Thoracic aorta (tissue), 2 donors: ENCODE data around the gene PSG1. TPM values are rescaled to one million over a fixed set of nuclear protein-coding genes. Genes with fewer than 3 reads are reported as not detected.
"Not testable (repeated sequence)": the region's sequence is repeated elsewhere in the genome, so short reads cannot be mapped to it uniquely, and the experiment has no call there.

Experiments used
- ATAC-seq: fragments of 150-250 bp; one replicate; pipeline ENCODE4 v1.8.0; 2017; ENCODE audit warnings: low read depth; ENCODE audit not compliant: insufficient number of reproducible peaks, low FRiP score
- DNase-seq: peaks from one replicate; pipeline ENCODE4 v3.0.0-alpha.2; 2020; ENCODE audit warnings: low spot score
- H3K27ac ChIP-seq, 2 donors: fragments of 200-600 bp; sonication (generic); 1 replicate in 1 of 2; 2 replicates in 1 of 2; pipeline ENCODE4 v1.5.1; 2016; ENCODE audit warnings: mild to moderate bottlenecking in 2 of 2, moderate library complexity in 2 of 2
- H3K27me3 ChIP-seq: fragments of 200-600 bp; sonication (generic); replicated peaks from 2 replicates; pipeline ENCODE4 v1.6.0; 2016; ENCODE audit warnings: mild to moderate bottlenecking; ENCODE audit not compliant: insufficient read depth
- H3K36me3 ChIP-seq: fragments of 200-600 bp; sonication (generic); one replicate; pipeline ENCODE4 v1.5.1; 2016
- H3K4me1 ChIP-seq, 2 donors: fragments of 200-600 bp; sonication (generic); 1 replicate in 1 of 2; 2 replicates in 1 of 2; pipeline versions ENCODE4 v1.5.1 to v1.6.0; 2016; ENCODE audit warnings: low read depth in 2 of 2, mild to moderate bottlenecking in 1 of 2; ENCODE audit not compliant: control insufficient read depth in 1 of 2
- H3K4me3 ChIP-seq: fragments of 200-600 bp; sonication (generic); 2 replicates; pipeline ENCODE4 v1.5.1; 2016; ENCODE audit warnings: mild to moderate bottlenecking
- H3K9me3 ChIP-seq: fragments of 200-600 bp; sonication (generic); 2 replicates; pipeline ENCODE4 v1.5.1; 2016
- total RNA-seq, 2 donors: library from RNA; depleted of rRNA; stranded (reverse); fragments of >200 nt; gene quantifications; one replicate each; pipeline versions ENCODE4 v1.1.0 to v1.2.3, GENCODE V29; 2016

The PSG1 gene
- total RNA-seq, 2 donors from 2014 or later, result not detected

DNA sequence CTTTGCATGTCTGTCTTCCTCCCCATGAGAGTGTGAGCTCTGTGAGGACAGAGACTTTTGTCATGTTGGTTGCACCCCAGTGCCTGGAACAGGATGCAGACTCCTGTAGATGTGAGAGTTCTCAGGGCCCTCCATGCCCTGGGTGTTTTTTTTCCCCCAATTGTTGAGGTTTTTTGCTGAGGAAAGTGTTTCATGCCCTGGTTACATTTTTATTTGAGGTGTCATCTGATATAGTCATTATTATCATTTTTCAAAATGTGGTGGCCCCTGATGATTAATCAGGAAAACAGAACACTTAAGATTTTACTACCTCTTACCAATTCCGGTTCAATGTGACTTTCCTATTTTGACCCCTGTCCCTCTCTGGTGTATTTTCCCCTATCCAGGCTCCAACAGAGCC is 37.4 kb upstream of the PSG1 start:
- not testable (repeated sequence) for H3K4me1 ChIP-seq, H3K27me3 ChIP-seq, DNase-seq, H3K4me3 ChIP-seq, ATAC-seq, H3K27ac ChIP-seq, H3K9me3 ChIP-seq, H3K36me3 ChIP-seq

DNA sequence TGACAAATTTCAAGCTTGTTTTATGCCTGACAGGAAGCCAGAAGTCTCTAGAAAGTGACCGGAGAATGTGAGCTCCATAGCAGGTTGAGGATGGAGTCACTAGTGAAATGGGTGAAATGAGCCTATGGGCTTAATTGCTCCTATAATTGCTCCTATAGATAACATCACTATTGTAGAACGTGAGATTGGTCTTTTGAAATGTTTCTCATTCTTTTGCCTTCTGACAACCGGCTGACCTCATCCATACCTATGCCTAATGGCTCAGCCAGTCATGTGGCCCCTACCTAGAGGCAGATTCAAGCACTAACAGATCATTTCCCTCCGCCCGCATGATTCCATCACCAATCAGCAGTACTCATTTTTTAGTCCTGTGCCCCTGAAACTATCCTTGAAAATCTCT is 34.0 kb upstream of the PSG1 start:
- H3K4me3 ChIP-seq, H3K27me3 ChIP-seq, H3K4me1 ChIP-seq, DNase-seq, ATAC-seq, H3K27ac ChIP-seq, H3K9me3 ChIP-seq, H3K36me3 ChIP-seq: not testable (repeated sequence)

DNA sequence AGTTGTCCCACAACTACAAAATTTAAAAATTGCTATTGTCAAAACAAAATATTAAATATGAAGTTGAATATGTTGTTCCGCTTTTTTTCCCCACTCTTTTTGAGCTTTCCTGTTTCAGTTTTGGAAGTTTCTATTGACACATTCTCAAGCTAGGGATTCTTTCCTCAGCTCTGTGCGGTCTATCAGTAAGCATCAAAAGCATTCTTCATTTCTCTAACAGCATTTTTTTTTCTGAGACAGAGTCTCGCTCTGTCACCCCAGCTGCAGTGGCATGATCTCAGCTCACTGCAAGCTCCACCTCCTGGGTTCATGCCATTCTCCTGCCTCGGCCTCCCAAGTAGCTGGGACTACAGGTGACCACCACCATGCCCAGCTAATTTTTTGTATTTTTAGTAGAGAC is 33.4 kb upstream of the PSG1 start:
- ATAC-seq, H3K36me3 ChIP-seq, H3K4me3 ChIP-seq, H3K9me3 ChIP-seq, DNase-seq, H3K4me1 ChIP-seq, H3K27me3 ChIP-seq, H3K27ac ChIP-seq: not testable (repeated sequence)

DNA sequence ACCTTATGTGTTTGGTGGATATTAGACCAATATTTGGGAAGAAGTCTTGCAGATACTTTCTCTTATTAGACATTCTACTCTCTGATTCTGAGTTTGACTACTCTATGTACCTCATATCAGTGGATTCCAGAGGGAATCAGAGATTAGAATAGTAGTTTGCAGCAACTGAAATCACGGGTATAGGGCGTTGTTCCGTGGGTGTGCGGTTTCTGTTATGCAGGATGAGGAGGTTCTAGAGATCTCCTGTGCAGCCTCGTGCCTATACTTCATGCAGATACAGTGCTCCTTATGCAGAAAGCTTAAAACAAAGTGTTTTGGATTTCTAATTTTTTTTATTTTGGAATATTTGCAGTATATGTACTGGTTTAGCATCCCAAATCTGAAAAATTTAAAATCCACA is 32.2 kb upstream of the PSG1 start:
- not testable (repeated sequence) for H3K9me3 ChIP-seq, H3K36me3 ChIP-seq, H3K4me3 ChIP-seq, H3K27ac ChIP-seq, DNase-seq, ATAC-seq, H3K4me1 ChIP-seq, H3K27me3 ChIP-seq

DNA sequence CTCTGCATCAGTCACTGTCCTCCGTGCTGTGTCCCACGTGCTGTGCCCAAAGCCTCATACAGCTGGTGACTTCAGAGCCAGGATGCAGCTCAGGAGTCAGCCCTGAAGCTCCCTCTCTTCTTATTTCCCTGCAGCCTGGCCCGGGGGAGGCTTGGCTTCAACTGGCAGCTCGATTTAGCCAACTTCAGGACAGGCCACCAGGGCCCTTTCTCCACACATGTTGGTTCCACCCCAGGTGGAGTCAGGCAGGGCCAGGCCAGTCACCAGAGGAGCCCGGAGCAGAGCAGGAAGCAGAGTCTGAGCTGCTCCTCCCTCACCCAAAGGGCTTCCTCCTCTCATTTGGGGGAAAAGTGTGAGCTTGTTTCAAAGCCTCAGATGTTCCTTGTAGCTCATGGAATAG is 26.6 kb upstream of the PSG1 start:
- H3K27ac ChIP-seq, DNase-seq, H3K4me1 ChIP-seq: not testable (repeated sequence)

DNA sequence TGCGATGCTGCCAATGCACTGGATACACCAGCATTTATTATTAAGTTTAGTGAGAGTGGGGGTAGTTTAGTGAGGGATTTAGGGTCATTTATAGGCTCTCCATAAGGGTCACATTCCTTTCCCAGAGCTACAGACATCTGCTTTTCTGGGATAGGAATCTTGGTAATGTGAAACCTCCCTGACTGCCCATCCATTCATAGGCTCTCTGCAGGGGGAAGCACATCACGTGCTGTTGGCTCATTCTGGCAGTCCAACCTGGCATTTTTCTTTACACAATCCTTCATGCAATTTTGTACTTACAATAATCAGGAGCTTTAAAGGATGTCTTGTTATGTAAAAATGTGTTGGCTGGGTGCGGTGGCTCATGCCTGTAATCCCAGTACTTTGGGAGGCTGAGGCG is 21.0 kb upstream of the PSG1 start:
- H3K27ac ChIP-seq, ATAC-seq, H3K4me1 ChIP-seq, H3K27me3 ChIP-seq, DNase-seq, H3K9me3 ChIP-seq, H3K36me3 ChIP-seq, H3K4me3 ChIP-seq: not testable (repeated sequence)

More for the DNA sequence above, 26.6 kb upstream of the PSG1 start:
- H3K36me3 ChIP-seq, H3K4me3 ChIP-seq, ATAC-seq, H3K27me3 ChIP-seq, H3K9me3 ChIP-seq: not testable (repeated sequence)

DNA sequence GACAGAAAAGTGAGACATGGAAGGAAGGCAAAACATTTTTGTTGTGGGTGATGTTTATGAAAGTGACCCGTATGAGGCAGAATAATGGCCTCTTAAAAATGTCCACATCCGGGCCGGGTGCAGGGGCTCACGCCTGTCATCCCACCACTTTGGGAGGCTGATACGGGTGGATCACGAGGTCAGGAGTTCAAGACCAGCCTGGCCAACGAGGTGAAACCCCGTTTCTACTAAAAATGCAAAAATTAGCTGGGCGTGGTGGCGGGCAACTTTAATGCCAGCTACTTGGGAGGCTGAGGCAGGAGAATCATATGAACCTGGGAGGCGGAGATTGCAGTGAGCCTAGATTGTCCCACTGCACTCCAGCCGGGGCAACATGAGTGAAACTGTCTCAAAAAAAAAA is 20.2 kb upstream of the PSG1 start:
- not testable (repeated sequence) for H3K27ac ChIP-seq, ATAC-seq, H3K9me3 ChIP-seq, H3K27me3 ChIP-seq, DNase-seq, H3K4me1 ChIP-seq, H3K4me3 ChIP-seq, H3K36me3 ChIP-seq

DNA sequence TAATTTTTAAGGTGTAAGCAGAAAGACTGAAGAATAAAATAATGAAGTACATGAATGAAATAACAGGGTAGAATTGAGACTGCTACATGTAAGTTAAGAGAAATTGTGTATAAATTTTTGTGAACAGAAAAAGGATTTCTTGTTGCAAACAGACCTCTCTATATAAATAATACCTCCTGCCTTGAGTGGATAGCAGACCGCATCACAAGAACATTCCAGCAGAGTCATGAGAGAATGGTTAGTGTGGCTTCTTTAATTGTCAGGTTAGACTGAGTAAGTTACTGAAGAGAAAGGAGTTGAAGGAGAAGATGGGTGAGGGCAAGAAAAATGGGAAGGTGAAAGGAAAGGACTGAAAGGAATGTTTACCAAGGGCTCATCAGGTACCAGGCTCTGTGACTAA is 19.6 kb upstream of the PSG1 start:
- not testable (repeated sequence) for ATAC-seq, H3K4me3 ChIP-seq, DNase-seq

DNA sequence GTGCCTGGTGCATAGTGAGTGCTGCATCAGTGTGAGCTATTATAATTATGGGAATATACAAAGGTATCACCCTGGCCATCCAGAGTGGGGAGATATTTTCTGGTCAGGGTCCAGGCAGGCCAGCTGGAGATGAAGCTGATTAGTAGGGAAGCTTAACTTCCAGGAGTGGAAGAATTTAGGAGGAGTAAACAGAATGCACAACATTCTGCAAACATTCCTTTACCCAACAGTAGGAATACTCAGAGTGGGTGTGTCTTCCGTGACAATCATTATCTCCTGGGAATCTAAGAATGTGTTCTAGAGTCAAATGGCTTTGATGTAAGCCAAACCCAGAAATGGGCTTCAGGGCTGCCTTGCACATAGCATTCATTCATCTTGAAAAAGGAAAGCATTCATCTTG is 19.1 kb upstream of the PSG1 start:
- ATAC-seq, H3K27ac ChIP-seq, H3K4me3 ChIP-seq, H3K27me3 ChIP-seq, H3K4me1 ChIP-seq, DNase-seq, H3K9me3 ChIP-seq, H3K36me3 ChIP-seq: not testable (repeated sequence)

More for the DNA sequence above, 19.6 kb upstream of the PSG1 start:
- H3K9me3 ChIP-seq, H3K36me3 ChIP-seq, H3K4me1 ChIP-seq, H3K27me3 ChIP-seq, H3K27ac ChIP-seq: not testable (repeated sequence)

DNA sequence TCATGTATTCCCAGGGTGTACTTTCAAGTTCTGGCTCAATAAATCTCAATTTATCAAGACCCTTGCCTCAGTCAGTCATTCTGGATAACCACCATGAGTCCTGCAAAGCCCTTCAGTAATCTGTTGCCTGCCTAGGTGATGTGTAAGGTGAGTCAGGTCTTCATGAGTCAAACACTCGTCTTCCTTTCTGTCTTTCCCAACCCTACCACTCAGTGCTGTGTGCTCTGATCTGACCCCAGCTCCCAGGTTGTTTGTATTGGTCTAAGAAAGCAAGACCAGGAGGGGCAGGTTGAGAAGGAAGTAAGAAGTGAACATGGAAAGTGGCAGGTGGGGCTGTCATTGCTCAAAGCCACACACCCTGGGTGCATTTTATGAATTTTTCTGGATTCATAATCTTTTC is 18.2 kb upstream of the PSG1 start:
- not testable (repeated sequence) for DNase-seq, ATAC-seq, H3K27ac ChIP-seq, H3K9me3 ChIP-seq, H3K27me3 ChIP-seq, H3K36me3 ChIP-seq, H3K4me1 ChIP-seq, H3K4me3 ChIP-seq

DNA sequence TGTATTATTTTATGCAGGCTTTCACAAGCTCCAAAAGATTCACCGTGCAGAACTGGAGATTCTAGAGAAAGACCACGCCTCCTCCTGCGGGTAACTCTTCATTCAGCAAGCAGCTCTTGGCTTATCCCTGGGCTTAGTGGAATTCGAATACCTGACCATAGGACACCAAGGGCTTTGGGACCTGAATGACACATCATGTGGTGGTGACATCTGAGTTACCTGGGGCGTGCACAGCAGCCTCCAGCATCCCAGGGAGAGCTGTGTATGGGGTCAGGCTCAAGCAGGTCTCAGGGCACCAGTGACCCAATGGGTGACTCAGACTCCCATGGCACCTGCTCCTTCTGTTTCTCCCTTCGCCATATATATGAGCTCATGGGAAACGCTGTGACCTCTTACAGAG is 10.9 kb upstream of the PSG1 start:
- not testable (repeated sequence) for H3K4me1 ChIP-seq, DNase-seq, H3K9me3 ChIP-seq, H3K27me3 ChIP-seq, H3K36me3 ChIP-seq, H3K4me3 ChIP-seq, ATAC-seq, H3K27ac ChIP-seq

DNA sequence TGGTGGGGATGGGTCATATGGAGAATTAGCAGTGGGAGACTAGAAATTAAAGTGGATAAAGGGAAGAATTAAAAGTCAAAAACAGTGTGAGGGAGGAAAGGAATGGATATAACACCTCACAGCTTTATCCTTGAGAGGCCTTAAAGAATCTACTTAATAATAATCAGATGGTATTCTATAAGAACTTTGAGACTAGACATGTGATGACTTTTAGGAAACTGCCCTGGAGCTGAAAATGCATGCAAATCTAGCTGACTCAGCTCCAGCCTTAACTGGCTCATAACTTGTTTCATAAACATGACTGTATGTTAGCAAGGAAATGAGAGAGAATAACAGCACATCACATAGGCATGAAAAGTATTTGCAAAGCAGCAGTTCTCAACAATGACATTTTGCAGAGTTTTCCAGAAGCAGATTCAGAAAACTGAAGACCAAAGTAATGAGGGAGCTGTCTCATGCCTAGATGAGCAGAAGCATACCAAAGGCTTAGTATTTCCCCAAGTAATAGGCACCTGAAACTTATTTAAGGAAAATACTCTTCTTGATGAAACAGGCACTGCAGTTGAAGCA is 8.4 kb upstream of the PSG1 start:
- ATAC-seq, H3K9me3 ChIP-seq, H3K27me3 ChIP-seq, DNase-seq, H3K4me1 ChIP-seq, H3K27ac ChIP-seq, H3K4me3 ChIP-seq, H3K36me3 ChIP-seq: not testable (repeated sequence)

DNA sequence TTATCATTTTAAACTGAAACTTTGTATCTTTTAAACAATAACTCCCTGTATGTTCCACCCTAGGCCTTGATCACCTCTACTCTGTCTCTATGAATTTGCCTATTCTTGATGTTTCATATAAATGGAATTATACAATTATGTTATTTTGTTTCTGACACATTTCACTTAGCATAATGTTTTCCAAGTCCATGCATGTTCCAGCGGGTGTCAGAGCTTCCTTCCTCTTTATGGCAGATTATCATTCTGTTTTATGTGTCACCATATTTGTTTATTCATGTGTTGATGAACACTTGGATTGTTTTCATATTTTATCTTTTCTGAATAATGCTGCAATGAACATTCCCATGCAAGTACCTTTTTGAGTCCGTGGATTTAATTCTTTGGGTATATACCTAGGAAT is 3.2 kb upstream of the PSG1 start:
- not testable (repeated sequence) for H3K4me1 ChIP-seq, ATAC-seq, H3K27me3 ChIP-seq, H3K36me3 ChIP-seq, DNase-seq, H3K4me3 ChIP-seq, H3K9me3 ChIP-seq, H3K27ac ChIP-seq
